Measurements from ENCODE around the gene STK40.

The STK40 gene, protein sequence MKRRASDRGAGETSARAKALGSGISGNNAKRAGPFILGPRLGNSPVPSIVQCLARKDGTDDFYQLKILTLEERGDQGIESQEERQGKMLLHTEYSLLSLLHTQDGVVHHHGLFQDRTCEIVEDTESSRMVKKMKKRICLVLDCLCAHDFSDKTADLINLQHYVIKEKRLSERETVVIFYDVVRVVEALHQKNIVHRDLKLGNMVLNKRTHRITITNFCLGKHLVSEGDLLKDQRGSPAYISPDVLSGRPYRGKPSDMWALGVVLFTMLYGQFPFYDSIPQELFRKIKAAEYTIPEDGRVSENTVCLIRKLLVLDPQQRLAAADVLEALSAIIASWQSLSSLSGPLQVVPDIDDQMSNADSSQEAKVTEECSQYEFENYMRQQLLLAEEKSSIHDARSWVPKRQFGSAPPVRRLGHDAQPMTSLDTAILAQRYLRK

DNA sequence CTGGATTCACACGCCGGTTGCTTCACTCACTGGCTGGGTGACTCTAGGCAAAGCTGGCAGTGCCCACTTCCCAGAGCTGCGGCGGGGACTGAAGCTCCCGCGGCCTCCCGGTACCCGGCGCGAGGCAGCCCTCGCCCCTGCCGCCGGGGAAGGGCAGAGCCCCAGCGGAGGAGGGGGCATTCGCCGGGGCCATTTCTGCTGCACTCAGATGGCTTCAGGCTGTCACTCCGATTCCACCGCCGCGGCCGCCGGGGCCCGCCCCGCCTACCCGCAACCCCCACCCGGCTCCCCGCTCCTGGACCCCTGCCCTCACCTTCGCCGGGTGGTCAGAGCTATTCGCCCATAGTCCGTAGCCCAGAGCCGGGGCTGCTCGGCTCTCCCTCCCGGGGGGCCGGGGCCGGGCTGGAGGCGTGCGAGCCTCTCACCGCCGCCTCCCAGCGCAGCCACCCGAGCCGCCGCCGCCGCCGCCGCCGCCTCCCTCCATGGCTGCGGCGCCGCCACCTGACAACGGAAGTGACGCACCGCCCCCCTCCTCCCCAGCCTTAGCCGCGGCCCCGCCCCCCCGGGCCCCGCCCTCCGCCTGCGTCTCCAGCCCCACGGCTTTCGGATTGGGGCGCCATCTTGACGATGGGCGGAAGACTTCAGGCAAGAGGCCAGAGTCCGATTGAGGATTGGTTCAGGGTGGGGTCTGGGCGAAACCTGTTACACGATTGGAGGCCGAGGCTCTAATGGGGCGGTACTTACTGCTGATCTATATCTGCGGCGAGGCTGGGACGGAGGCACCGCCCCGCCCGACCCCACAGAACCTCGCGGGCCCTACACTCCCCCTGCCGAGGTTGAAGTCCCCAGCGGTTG lies at the start of gene STK40:
Gene STK40, minus strand, starts transcription at position 515 of the 855 bp plus-strand sequence. CDS start 24,592 bp downstream, outside the sequence.
- peak; percentile 99 for DNase-seq (ENCODE audit: low spot score)

DNA sequence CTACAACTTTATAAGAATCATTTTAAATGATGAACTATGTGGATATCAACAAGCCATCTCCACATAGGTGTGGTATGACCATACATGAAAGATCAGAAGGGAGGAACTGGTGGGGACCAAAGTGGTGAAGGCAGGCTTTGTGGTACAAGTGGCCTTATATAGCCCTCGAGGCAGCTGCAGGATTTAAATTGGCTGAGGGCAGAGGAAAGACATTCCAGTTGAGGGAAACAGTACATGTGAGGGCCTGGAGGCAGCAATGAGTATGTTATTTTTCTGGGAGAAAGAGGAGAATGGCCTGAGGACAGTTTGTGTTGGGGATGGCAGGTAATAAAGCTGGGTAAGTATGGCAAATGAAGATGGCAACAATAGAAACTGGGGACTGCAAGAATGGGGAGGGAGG lies 47.4 kb upstream of the STK40 start:
- no peak for DNase-seq (ENCODE audit: low spot score)

DNA sequence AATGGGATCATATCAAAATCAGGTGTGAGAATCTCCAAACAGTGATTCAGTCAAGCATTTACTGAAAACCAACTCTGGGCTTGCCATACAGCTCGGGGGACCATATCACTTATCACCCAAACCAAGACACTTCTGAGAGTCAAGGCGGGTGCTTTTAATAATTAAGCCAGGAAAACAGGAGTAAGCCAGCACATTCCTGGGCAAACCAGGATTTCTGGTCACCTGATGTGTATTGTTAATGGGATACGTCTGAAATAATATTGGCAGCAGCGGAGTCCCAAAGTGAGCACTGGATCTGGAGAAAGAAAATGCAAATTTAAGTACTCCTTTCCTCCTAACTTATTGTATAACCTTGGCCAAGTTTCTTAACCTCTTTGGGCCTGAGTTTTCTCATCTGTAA lies 46.9 kb upstream of the STK40 start:
- no peak for DNase-seq (ENCODE audit: low spot score)

DNA sequence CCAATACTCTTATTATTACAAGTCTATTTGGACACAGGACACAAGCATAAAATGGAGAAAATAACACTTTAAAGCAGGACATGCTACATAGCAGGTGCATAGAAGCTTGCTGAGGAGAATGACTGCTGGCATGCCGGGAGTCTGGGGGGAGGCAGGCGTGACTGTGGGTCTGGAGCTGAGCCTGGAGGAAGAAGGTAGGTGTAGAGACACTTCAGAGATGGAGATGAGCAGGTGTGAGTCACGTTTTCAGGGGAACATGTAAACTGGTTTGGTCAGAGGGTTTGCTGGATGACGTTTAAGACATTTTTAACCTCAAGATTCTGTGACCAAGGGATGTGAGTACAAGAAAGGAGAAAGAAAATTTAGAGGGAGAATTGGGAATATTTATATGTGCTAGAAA lies 40.1 kb upstream of the STK40 start:
- DNase-seq (ENCODE audit: low spot score), result no peak

DNA sequence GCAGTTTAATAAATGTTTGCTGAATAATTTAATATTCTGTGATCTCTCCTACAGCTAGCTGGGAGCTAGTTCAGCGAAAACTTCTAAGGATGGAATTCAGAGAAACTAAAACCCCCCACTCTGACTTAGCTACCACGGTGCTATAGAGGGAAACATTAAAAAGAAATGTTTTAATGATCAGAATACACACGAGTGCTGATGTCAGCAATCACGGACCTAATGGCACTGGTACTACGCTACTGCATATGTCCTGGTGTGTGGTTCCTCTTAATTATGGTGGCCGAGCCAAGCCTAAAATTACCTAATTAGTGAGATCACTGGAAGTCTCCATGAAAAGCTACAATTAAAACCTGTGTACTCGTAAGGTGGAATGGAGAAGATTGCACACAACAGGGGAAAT lies 35.9 kb upstream of the STK40 start:
- DNase-seq (ENCODE audit: low spot score), result no peak

DNA sequence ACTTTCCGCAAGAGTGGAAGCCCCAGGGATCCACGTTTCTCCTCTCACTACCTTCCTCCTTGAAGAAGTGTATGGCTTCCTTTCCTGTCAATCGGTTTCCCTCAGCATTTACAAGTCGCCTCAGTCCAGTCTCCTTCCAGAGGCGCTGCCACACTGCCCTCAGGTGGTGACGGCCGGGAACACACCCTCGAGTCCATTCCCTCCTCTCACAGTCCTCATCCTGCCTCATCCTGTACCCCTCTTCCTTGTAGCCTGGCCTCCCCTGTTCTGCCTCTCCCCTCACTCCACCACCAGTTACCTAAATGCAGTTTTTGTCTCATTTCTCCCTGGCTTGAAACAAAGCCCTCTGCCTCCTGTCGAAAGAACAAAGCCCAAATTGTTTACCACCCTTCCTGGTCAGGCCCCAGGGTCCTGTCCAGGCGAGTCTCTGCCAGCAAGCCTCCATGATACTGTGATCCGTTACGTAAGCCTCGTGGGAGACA lies 35.2 kb upstream of the STK40 start:
- DNase-seq (ENCODE audit: low spot score), result peak; percentile 69

DNA sequence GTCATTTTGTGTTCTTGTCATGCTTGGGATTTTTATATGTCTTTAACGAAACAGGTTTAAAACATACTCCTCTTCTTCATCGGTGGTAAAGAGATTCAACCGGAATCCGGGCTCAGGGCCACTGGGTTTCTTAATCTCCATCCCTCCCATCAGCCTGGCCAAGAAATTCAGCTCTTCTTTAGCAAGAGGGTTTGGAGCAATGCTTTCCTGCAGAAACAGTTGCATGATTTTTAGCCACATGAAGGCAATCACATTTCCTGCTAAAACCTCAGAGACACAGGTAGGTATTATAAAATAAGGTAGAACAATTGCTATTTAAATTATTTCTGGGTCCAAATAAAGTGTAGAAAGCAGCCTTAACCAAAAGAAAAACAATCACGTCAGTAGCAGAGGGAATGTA lies 34.7 kb upstream of the STK40 start:
- DNase-seq (ENCODE audit: low spot score), result no peak

DNA sequence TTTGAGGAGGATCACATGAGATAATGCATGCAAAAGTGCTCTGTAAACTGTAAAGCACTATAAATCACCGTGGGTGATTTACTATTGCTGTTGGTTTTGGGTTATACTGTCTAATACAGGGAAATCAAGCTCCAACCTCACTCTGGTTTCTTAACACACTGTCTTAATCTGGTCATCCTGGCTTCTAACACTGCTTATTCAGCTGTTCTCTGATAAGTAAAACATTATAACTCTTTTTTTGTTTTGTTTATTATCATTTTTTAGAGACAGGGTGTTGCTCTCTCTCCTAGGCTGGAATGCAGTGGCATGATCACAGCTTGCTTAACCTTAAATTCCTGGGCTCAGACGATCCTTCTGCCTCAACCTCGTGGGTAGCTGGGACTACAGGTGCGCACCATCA lies 33.8 kb upstream of the STK40 start:
- DNase-seq (ENCODE audit: low spot score), result no peak

DNA sequence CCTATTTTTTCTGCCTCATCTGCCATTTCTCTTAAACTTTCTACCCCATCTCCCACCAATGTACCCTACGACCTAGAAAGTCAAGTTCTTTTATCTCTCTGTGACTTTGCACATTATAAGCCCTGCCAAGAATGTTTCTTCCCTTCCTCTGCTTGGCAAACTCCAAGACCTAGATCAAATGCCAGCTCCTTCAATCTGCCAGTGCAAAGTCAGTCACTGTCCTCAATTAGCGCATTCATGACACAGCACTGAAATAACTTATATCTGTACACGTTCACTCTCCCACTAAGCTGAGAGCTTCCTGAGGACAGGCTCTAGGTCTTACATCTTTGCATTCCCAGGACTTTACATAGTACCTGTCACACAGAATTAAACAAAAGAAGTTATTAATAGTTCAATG lies 33.4 kb upstream of the STK40 start:
- DNase-seq (ENCODE audit: low spot score), result no peak

DNA sequence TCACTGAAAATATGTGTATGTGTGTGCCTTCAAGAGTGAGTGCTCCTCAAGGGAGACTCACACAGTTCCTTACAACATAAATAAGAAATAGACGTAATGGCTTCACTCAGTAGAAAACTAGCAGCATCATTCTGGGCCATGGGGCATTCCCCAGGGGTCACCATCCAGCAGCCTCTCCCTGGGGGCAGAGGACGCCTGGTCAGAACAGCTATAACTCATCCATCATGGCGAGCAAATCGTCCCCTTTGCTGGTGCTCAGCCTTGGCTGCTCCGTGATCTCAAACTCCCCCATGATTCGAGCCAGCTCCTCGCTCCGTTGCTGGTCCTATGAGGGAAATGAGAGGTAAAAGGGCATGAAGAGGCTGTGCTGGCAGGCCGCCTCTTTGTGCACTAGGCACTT lies 32.2 kb upstream of the STK40 start:
- no peak for DNase-seq (ENCODE audit: low spot score)

DNA sequence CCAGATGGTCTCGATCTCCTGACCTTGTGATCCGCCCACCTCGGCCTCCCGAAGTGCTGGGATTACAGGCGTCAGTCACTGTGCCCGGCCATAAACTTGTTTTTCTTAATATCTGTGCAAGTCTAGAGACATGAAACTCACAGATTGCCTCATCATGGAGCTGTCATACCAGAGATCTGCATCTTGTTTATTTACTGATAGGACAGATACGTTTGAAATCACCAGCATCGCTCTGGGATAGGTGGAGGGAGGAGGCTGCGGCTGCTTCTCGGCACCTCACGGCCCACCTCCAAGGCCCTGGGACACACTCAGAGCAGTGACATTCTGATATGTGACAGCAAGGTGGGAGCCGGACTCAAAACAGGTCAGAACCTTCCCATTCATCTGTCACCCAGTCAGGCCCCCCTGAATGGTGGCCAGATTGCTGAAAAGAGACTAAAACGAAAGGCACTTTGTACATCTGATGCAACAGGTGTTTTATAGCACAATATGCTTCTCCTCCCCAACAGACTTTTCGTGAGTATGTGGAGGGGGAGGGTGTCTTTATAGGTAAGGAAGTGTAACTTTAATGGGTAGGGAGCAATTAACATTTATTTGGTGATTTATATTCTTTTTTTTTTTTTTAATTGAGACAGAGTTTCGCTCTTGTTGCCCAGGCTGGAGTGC lies 30.1 kb upstream of the STK40 start:
- DNase-seq (ENCODE audit: low spot score), result no peak

DNA sequence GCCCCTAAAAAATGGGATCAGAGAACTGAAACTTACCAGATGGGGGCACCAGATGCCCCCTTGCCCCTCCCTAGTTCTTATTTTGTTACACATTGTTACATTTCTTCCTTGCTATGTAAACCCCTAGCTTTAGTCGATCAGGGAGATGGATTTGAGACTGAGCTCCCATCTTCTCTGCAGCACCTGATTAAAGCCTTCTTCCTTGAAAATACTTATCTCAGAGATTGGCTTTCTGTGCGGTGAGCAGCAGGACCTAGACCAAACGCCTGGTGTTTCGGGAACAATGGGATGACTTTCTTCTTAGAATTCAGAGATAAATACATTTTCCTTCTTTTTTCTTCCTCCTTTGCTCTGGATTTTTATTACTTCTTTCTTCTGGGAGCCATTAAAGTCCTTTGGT lies 28.7 kb upstream of the STK40 start:
- DNase-seq (ENCODE audit: low spot score), result no peak

DNA sequence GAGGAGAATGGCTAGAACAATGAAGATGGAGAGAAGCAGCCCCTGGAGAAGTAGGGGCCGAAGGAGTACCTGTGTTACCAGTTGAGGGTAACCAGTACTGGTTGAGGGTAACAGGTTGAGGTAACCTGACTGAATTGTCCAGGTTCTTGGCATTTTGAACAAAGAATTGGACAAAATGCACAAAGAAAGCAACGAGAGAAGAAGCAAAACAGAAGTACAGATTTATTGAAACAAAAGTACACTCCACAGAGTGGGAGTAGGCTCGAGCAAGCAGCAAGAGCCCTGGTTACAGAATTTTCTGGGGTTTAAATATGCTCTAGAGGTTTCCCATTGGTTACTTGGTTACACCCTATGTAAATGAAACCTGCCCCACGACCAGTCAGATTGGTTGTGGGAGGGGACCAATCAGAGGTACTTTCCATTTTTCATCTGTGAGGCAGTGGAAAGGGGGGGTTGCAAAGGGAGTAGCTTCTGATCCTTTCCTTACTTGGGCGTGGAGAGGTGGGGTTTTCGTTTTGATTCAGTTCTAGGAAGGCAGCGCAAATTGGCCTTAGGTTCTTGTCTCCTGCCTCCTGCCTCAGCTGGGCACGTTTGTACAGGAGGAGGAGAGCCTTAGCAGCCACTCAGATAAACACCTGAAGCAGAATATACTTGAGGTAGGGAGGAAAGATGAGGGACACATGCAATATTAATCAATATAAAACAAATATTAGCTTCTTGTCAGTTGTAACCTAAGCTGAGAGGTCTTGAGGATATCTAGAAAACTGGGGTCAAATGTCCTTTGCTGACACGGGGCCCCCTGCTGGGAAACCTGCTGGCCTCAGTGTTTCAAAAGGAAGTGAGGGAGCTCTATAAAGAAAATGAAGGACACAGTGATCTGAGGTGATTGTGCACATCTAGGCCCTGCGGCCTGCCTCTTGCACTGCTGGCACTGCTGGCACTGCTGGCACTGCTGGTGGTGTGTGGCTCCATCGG lies 26.2 kb upstream of the STK40 start:
- DNase-seq (ENCODE audit: low spot score), result peak; percentile 32

DNA sequence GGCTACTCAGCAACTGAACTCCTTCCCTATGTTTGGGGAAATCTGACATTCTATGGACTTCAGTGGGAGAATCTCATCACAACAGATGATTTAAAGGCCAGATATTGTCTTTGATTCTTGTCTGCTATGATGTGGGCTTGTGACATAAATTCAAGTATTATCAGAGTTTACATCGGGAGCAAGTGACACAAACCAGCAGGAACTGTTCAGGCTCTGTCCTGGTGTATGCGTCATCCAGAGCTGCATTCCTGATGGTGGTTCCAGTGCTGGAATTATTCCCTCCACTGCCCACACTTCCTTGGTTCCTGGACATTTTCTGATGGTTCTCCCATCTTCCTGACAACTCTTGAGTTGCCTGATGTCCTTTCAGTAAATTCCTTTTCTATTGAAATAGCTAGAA lies 22.8 kb upstream of the STK40 start:
- DNase-seq (ENCODE audit: low spot score), result peak; percentile 56

DNA sequence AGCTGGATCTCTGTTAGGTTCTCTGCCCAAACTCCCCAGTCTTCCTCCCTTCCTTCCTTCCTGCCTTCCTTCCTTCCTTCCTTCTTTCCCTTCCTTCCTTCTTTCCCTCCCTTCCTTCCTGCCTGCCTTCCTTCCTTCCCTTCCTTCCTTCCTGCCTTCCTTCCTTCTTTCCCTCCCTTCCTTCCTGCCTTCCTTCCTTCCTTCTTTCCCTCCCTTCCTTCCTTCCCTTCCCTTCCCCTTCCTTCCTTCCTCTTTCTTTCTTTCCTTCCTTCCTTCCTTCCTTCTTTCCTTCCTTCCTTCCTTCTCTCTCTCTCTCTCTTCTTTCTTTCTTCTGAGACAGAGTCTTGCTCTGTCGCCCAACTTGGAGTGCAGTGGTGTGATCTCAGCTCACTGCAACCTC lies 20.7 kb upstream of the STK40 start:
- DNase-seq (ENCODE audit: low spot score), result no peak

DNA sequence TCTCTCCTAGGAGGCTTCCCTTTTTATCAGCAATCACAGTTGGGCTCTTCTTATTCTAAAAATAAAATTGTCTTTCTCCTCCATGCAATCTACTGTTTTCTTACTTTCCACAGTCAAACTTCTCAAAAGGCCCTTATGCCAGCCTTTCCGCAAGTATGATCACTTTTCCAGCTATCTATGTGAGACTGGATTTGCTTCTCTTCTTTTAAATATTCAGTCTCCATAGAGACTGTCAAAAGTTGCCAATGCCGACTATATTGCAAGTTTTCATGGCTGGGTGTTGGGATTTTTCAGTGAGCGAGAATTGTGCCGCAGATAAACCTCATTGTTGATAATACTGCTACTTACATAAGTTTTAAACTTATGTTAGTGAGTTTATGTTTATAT lies 16.8 kb upstream of the STK40 start:
- DNase-seq (ENCODE audit: low spot score), result no peak

DNA sequence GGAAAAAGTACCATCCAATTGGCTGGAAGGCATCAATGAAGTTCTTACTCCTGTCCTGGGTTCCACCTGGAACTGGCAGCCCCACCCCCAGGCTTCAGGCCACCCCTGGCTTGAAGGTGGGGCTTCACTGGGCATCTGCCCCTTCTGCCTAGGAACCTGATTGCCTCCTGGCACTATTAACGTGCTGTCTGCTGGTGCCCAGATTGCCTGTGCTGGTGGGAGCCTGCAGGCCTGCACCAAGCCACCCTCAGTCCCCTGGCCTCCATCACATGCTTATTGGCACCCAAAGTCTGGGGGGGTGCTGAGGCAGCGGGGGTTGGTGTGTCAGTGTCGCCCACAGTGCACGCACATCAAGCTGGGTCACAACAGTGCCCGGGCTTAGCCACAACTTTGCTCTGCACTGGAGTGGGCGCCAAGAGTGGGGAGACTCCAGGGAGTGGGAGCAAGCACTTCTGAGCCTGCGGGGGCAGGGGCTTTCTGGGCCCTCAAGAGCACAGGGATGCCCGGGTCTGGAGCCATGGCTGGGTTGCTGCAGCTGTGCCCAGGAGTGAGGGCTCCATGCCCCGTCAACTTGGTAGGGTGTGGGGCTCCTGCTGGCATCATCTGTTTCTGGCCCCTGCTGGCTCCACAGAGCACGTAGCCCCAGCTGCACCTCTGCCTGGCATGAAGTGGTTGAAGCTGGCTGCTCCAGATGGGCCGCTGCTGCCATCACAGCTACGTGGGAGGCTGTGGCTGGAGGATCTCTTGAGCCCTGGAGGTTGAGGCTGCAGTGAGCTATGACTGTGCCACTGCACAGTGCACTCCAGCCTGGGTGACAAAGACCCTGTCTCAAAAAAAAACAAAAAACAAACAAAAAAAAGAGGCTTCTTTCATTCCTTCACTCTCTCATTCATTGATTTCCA lies 16.1 kb upstream of the STK40 start:
- DNase-seq (ENCODE audit: low spot score), result no peak

DNA sequence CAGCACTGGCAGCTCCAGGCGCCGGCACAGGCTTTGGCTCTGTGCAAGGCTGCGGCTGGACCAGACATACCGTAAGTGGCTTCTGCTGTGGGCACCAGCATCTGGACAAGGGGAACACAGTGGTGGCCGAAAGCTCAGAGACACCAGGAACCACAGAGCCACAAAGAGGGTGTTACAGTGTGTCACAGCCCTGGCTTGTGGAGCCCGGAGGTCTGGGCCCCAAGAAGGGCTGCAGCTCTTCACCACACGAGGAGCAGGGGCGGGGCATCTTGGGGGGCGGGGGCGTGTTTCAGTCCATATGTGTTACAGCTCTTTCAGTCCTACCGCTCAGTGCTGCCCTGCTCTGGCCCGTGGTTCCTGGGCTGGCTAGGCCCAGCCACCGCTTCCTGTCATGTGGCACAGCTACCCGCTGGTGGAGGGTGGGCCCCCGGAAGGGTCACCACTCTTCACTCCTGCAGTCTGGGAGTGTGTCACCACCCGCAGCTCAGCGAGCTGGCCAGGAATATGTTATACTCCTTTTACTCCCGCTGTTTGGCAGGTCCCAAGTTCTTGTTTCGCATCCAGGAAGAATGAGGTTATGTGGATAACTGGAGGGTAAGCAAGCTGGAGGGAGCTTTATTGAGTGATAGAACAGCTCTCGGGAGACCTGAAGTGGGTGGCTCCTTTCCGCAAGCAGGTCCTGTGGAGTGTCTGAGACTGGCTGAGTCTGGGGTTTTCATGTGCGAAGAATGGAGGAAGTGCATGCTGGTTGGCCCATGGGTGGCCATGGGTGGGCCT lies 15.3 kb upstream of the STK40 start:
- DNase-seq (ENCODE audit: low spot score), result peak; percentile 87

DNA sequence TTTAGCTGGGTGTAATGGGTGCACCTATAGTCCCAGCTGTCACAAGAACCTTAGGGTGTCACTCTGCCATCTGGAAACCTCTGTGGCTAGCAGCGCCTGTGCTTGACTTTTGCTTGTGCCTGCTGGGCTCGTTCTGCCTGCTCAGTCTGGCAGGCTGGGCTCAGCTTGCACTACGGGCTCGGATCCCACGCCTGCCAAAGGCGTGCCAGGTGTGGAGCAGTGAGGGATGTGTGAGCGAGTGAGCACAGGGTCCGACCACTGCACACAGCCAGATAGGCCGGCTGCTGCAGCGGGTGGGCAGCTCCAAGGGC lies 14.7 kb upstream of the STK40 start:
- no peak for DNase-seq (ENCODE audit: low spot score)
